Measurements from ENCODE around the gene CREBZF. TPM values are rescaled to one million over a fixed set of nuclear protein-coding genes. Genes with fewer than 3 reads are reported as not detected.

The CREBZF gene
- total and polyA plus RNA-seq, 9 of the 15 experiments (the other 6 are each of a cell fraction or from before 2014, with no cell fraction given) = 7.2 to 70.2 (median 40.5) TPM

- H3K27me3 ChIP-seq (ENCODE audit: control insufficient read depth in 2 of 2, insufficient read depth in 2 of 2, low read length in 2 of 2) = no peaks in the 10 kb centered on the region
- H3K4me1 ChIP-seq (replicated peaks in 1 of 2; ENCODE audit: control insufficient read depth in 2 of 2, insufficient read depth in 2 of 2, low read length in 2 of 2) = peaks cover 5 to 14% of the 10 kb centered on the region in 2 experiments; a peak in 3 of 5 replicates
- no peak overlapping the region for H3K4me3 ChIP-seq
- H3K9ac ChIP-seq (ENCODE audit: insufficient read depth in 1 of 2, low read depth in 2 of 2, low read length in 2 of 2) = peak overlapping the region in 1 of 2 experiments; percentile 98; a peak in 1 of 4 replicates
- peaks cover 24% of the 10 kb centered on the region for H3K36me3 ChIP-seq (ENCODE audit: control insufficient read depth, insufficient read depth, low read length)
- peaks cover 42% of the 10 kb centered on the region for H3K79me2 ChIP-seq (ENCODE audit: control insufficient read depth, insufficient read depth, low read length)
- 41% methylated on average over 5 of the region's 5 CpGs for WGBS (ENCODE audit: insufficient coverage, low coverage, missing lambda C conversion rate)
- peak overlapping the region; percentile 99 for H2AFZ ChIP-seq (ENCODE audit: low read depth, low read length)
- no peaks in the 10 kb centered on the region for H3K9me1 ChIP-seq (ENCODE audit: control insufficient read depth, insufficient read depth, low read length)
- ChIA-PET CTCF (ENCODE audit: low intra/inter-chr PET ratio) (no interaction called here), POLR2A (interaction anchor here (1.5 to 1.7 kb wide), 2 partner anchors 9 to 27 kb away, joined by 4 to 5 read pairs; no protein-coding TSS in a partner anchor)
- DNase-seq (ENCODE audit: extremely low read depth in 1 of 4, low spot score in 3 of 4) (no peak), ATAC-seq (no peak), FAIRE-seq (no peak)
- H4K20me1 ChIP-seq (replicated peaks; ENCODE audit: control insufficient read depth, insufficient read depth, low read length) = peaks cover 16% of the 10 kb centered on the region
- H3K27ac ChIP-seq (ENCODE audit: extremely low read depth, low read depth, low read length) = peak overlapping the region; percentile 98
- peak overlapping the region; percentile 95; the same call in 1 of the 2 replicates for H3K4me2 ChIP-seq (ENCODE audit: insufficient read depth, low read length)
- in situ Hi-C loops (cut with MboI) (no loop called here), intact Hi-C loops (cut with micrococcal nuclease) (loop anchor here (10.0 kb wide), 2 partner anchors 509 to 579 kb away; partner anchors contain the start of gene EED)
- H3K9me3 ChIP-seq (replicated peaks; ENCODE audit: control insufficient read depth, insufficient read depth, low read depth, low read length) = no peaks in the 10 kb centered on the region
- no TSS peak for BruUV-seq (replicated peaks)
- TF ChIP-seq ATF7 (IDR thresholded peaks at IDR 0.05) = peak; percentile 9; the same call in 1 of the 2 replicates
- TF ChIP-seq NFATC3 (IDR thresholded peaks at IDR 0.05) = no peak
- no peak for TF ChIP-seq NFE2L1 (tag; IDR thresholded peaks at IDR 0.05; ENCODE audit: borderline replicate concordance, low read depth)
- no peak for TF ChIP-seq CBX5 (IDR thresholded peaks at IDR 0.05; ENCODE audit: borderline replicate concordance, low read depth)
- no peak for TF ChIP-seq RBFOX2 (IDR thresholded peaks at IDR 0.05; ENCODE audit: low read depth, low read length)
- TF ChIP-seq ZNF324 (CRISPR knock-in tag; IDR thresholded peaks at IDR 0.05) = no peak
- no peak for TF ChIP-seq ZC3H4 (CRISPR knock-in tag; IDR thresholded peaks at IDR 0.05; ENCODE audit: borderline replicate concordance)
- TF ChIP-seq FOXK1 (CRISPR knock-in tag; IDR thresholded peaks at IDR 0.05; ENCODE audit: borderline replicate concordance) = no peak
- no peak for TF ChIP-seq NR2C1 (IDR thresholded peaks at IDR 0.05)
- TF ChIP-seq NR2C1 (tag; IDR thresholded peaks at IDR 0.05) = 0 out of 2 replicates have a peak, but pooled peaks have one; percentile 28
- no peak for TF ChIP-seq ZNF175 (CRISPR knock-in tag; IDR thresholded peaks at IDR 0.05; ENCODE audit: low read depth)
- no peak for TF ChIP-seq ZNF431 (CRISPR knock-in tag; IDR thresholded peaks at IDR 0.05)
- no peak for TF ChIP-seq DPF2 (IDR thresholded peaks at IDR 0.05)
- TF ChIP-seq SMARCE1 (IDR thresholded peaks at IDR 0.05) = no peak
- no peak for TF ChIP-seq THRB (CRISPR knock-in tag; conservative IDR thresholded peaks at IDR 0.05)
- no peak for TF ChIP-seq TFAM (CRISPR knock-in tag; conservative IDR thresholded peaks at IDR 0.05)
- TF ChIP-seq HDAC1 (IDR thresholded peaks at IDR 0.05) = no peak
- TF ChIP-seq PKNOX1 (IDR thresholded peaks at IDR 0.05) = no peak
- TF ChIP-seq FOXP1 (CRISPR knock-in tag; IDR thresholded peaks at IDR 0.05) = no peak
- TF ChIP-seq ID3 (CRISPR knock-in tag; IDR thresholded peaks at IDR 0.05) = no peak
- TF ChIP-seq ID3 (tag; IDR thresholded peaks at IDR 0.05) = 0 out of 2 replicates have a peak, but pooled peaks have one; percentile 19
Observed at GRCh38 chr11:85665733-85666132, 804 bp upstream of the CREBZF start.

All from K562 (cell line).